Stimulated activated CD8-positive, alpha-beta memory T cell treated with anti-CD3 and anti-CD28 coated beads, Interleukin-15, amount 100 ng/mL, for 24 hours (primary cell): ENCODE results near the gene RNPS1.
"Not testable (repeated sequence)": the region's sequence is repeated elsewhere in the genome, so short reads cannot be mapped to it uniquely, and the experiment has no call there.

Source experiments
- DNase-seq: peaks from one replicate; pipeline ENCODE4 v3.0.0-alpha.2; 2020; ENCODE audit warnings: low read depth

The RNPS1 gene

GRCh38 chr16:2282866-2283555, 15.1 kb upstream of the RNPS1 start:
- DNase-seq = no peak

GRCh38 chr16:2282262-2282661, 14.3 kb upstream of the RNPS1 start:
- no peak for DNase-seq

GRCh38 chr16:2280981-2281542, 13.1 kb upstream of the RNPS1 start:
- no peak for DNase-seq

GRCh38 chr16:2280461-2280860, 12.5 kb upstream of the RNPS1 start:
- no peak for DNase-seq

- DNase-seq = no peak
Measured at GRCh38 chr16:2278956-2279800, 11.3 kb upstream of the RNPS1 start.

- no peak for DNase-seq
Measured at GRCh38 chr16:2278272-2278608, 10.3 kb upstream of the RNPS1 start.

GRCh38 chr16:2277466-2278271, 9.7 kb upstream of the RNPS1 start:
- DNase-seq = no peak

GRCh38 chr16:2276368-2277195, 8.7 kb upstream of the RNPS1 start:
- DNase-seq = no peak

- no peak for DNase-seq
Measured at GRCh38 chr16:2275476-2276367, 7.8 kb upstream of the RNPS1 start.

- DNase-seq = no peak
Measured at GRCh38 chr16:2273931-2274330, 6.0 kb upstream of the RNPS1 start.

- DNase-seq = no peak
Measured at GRCh38 chr16:2273484-2273883, 5.6 kb upstream of the RNPS1 start.

GRCh38 chr16:2271848-2272461, 4.0 kb upstream of the RNPS1 start:
- DNase-seq = no peak

GRCh38 chr16:2270588-2271470, 2.9 kb upstream of the RNPS1 start:
- DNase-seq = no peak

GRCh38 chr16:2270070-2270462, 2.1 kb upstream of the RNPS1 start:
- DNase-seq = no peak

- DNase-seq = not testable (repeated sequence)
Measured at GRCh38 chr16:2267505-2267912, 417 bp downstream of the RNPS1 start.

GRCh38 chr16:2266887-2267286, 1.0 kb downstream of the RNPS1 start:
- DNase-seq = not testable (repeated sequence)

- DNase-seq = not testable (repeated sequence)
Measured at GRCh38 chr16:2263026-2263425, 4.9 kb downstream of the RNPS1 start.

GRCh38 chr16:2260250-2260649, 7.7 kb downstream of the RNPS1 start:
- no peak for DNase-seq

GRCh38 chr16:2258530-2258929, 9.4 kb downstream of the RNPS1 start:
- not testable (repeated sequence) for DNase-seq
